ENCODE data around the gene MYH11.

The MYH11 gene

DNA sequence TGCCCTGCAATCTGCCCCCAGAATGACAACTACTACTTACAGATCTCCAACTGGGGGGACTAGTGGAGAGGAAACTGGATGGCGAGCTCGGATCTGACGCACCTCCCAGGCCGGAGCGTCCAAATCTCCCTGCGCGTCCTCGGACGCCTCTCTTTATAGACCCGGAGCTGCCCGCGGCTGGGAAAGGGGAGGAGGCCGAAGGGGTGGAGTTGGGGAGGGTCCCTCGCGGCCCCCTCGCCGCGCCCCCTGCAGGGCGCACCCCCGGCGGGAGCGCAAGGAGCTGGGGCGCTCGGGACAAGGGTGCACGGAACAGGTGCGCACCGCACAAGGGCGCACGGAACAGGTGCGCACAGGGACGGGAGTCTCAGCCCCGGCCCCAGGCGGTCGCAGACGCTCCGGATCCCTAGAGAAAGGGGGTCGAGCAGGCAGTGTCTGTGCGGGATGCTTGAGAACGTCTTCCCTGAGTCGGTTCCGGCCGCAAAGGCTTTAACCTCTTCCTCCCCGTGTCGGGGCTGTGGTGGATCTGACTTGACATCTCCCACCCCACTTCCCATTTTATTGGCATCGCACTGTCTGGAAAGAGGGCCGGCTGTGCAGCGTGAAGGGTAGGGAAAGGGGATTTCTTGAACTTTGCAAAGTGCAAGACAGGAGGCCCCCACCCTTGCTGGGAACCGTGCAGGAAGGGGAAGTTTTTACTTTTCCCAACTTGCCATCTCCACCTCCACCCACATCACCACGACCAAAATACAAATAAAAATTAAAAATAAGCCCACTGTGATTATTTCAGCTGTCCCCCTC, at the start of gene MYH11:
MYH11 (minus strand) TSS at position 128 of the 798 bp plus-strand sequence. CDS start 18,776 bp downstream, outside the sequence.
- peak; percentile 40 for DNase-seq

GRCh38 chr16:15906439-15906838, 49.6 kb upstream of the MYH11 start:
- DNase-seq: no peak

- DNase-seq: no peak
Observed at GRCh38 chr16:15903960-15904359, 47.1 kb upstream of the MYH11 start.

- DNase-seq: no peak
Observed at GRCh38 chr16:15900901-15901500, 44.2 kb upstream of the MYH11 start.

DNA sequence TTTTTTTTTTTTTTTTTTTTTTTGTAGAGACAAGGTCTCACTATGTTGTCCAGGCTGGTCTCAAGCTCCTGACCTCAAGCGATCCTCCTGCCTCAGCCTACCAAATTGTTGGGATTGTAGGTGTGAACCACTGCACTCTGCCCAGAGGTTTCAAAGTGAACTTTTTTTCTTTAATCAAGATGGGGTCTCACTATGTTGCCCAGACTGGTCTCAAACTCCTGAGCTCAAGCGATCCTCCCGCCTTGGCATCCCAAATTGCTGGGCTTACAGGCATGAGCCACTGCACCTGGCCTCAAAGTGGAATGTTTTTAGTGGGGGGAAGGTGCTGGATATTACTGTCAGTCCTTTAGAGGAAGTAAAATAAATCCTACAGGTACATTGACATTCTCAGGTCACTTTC, 43.5 kb upstream of the MYH11 start:
- no peak for DNase-seq

DNA sequence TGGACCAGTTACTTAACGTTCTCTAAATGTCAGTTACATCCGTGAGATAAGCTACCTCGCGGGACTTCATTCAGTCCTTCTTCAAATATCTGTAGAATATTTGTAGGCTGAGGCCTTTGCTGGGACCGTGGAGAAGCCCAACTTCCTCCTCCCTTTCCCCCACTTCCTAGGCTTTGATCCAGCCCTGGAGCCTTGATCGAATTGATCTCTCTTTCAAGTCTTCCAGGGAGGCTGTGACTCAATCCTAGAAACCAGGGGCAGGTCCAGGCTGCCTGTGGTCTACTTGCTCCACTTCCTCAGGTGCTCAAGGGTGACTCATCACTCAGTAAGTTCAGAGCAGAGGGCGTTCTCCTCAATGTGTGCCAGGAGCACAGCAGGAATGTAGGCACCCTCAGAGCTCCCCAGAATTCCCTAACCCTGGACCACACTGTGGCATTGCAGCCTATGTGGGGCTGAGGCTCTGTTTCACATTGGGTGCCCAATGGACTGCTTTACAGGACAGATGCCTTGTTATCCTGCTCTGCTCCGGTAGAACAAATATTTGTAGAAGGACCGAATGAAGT, 42.8 kb upstream of the MYH11 start:
- DNase-seq: peak; percentile 61

- DNase-seq: no peak
Observed at GRCh38 chr16:15898654-15899053, 41.8 kb upstream of the MYH11 start.

DNA sequence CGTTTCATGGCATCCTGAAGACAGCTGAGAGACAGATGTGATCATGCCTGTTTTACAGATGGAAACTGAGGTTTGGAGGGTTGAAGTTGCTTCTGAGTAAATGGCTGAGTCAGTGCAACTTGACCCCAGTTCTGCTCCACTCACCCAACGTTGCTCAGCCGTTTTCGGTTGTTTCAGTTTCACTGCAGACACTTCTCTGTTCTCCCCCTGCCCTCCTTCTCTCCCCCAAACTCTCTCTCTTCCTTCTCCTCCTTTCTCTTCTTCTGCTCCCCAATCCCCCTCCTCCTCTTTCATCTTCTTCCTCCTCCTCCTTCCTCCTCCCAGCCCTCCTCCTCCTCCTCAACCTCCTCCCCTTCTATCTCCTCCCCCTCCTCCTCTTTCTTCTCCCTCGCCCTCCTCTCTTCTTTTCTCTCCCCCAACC, 41.0 kb upstream of the MYH11 start:
- DNase-seq: no peak

GRCh38 chr16:15897121-15897780, 40.4 kb upstream of the MYH11 start:
- peak; percentile 34 for DNase-seq

- DNase-seq: no peak
Observed at GRCh38 chr16:15894571-15895374, 37.9 kb upstream of the MYH11 start.

DNA sequence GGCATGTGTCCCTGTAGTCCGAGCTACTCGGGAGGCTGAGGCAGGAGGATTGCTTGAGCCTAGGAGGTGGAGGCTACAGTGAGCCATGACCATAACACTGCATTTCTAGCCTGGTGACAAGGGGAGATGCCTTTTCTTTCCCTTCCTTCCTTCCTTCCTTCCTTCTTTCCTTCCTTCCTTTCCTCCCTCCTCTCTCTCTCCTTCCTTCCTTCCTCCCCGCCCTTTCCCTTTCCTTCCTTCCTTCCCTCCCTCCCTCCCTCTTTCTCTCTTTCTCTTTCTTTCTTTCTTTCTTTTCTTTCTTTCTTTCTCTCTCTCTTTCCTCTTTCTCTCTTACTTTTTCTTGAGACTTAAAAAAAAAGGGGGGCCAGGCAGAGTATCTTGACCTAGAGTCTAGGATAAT, 34.7 kb upstream of the MYH11 start:
- DNase-seq: no peak

- DNase-seq: peak; percentile 100
Observed at GRCh38 chr16:15888072-15888976, 31.5 kb upstream of the MYH11 start, which contains the start of gene CEP20. CEP20 (minus strand) TSS chr16:15888603; CDS start chr16:15888585, 18 bp downstream.

DNA sequence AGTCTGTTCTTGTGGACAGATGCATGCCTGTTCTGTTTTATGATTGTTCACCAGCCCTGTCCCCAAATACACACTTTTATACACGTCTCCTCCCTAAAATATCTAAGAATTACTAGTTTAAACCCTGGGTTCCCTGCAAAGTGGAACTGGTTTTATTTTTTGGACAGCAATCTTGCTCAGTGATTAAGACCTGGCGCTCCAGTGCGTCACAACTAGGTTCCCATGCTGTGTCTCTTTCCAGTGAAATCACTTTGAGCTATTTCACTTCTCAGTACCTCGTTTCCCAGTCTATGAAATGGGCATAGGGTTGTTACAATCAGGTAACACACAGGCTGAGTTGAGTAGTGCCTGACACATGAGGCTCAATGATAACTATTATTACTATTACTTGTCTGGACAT, 30.5 kb upstream of the MYH11 start:
- no peak for DNase-seq

DNA sequence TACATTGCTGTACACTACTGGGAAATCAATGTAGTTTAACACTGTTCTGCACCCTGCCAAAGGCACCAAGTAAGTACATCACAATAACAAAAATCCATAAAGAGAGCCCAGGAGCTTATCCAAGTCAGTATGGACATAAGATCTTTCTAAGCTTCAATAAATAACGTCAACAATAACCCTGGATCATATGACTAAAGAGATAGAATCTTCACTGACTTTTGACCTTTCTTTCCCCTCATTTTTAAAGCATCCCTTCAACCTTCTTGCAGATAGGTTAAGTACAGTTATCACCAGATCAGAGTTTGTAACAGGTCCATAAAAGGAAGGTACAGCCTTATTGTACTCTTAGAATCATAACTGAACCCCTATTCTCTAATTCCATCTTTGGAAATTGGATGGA, 29.2 kb upstream of the MYH11 start:
- DNase-seq: no peak

GRCh38 chr16:15885560-15886001, 28.8 kb upstream of the MYH11 start:
- DNase-seq: no peak

GRCh38 chr16:15882563-15882962, 25.7 kb upstream of the MYH11 start:
- no peak for DNase-seq

DNA sequence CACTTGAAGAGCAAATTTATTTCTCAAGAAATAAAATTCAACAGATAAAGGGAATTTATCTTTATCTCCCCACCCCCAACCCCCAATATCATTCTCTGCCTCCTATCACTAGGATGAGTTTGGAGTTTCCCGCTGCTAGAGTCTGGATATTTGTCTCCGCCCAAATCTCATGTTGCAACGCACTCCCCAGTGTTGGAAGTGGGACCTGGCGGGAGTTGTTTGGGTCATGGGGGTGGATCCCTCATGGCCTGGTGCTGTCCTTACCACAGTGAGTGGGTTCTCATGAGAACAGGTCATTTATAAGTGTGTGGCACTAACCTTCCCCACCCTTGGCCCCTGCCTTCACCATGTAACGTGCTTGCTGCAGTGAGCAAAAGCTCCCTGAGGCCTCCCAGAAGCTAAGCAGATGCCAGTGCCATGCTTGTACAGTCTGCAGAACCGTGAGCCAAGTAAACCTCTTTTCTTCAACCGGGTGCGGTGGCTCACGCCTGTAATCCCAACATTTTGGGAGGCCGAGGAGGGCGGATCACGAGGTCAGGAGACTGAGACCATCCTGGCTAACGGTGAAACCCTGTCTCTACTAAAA, 25.1 kb upstream of the MYH11 start:
- DNase-seq: no peak

DNA sequence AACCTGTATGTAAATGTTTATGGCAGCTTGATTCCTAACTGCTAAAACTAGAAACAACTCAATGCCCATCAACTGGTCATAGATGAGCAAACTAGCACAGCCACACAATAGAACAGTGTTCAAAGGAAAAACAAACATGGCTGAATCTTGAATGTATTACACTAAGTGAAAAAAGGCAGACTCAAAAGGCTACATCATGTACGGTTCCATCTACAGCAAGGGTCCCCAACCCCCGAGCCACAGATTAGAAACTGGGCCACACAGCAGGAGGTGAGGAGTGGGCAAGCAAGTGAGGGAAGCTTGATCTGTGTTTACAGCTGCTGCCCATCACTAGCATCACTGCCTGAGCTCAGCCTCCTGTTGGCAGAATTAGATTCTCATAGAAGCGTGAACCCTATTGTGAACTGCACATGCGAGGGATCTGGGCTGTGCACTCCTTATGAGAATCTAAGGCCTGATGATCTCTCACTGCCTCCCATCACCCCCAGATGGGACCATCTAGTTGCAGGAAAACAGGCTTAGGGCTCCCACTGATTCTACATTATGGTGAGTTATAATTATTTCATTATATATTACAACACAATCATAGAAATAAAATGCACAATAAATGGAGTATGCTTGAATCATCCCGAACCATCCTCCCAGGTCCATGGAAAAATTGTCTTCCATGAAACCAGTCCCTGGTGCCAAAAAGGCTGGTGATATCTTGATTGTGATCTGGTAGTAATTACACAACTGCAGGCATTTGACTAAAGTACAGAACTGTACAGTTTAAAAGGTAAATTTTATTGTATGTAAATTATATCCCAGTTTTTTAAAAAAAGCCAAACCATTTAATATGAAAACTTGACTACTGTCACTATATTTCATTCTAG, 23.8 kb upstream of the MYH11 start:
- DNase-seq: no peak

GRCh38 chr16:15879255-15879811, 22.5 kb upstream of the MYH11 start:
- DNase-seq: peak; percentile 35

- no peak for DNase-seq
Observed at GRCh38 chr16:15876503-15876902, 19.7 kb upstream of the MYH11 start.

Measured in NCI-H69 (cell line).